Mucosa of rectum (tissue), 2 donors: ENCODE results near the gene CLDN14.
"Not testable (repeated sequence)": the region's sequence is repeated elsewhere in the genome, so short reads cannot be mapped to it uniquely, and the experiment has no call there.

Experiments used
- H3K27ac ChIP-seq, 2 donors: one replicate each; pipeline ENCODE4 v1.7.0; 2013; ENCODE audit warnings: inconsistent platforms in 2 of 2, low read depth in 2 of 2, low read length in 2 of 2
- H3K27me3 ChIP-seq, 2 donors: one replicate each; pipeline ENCODE4 v1.7.0; 2013; ENCODE audit warnings: low read length in 2 of 2; ENCODE audit not compliant: control insufficient read depth in 2 of 2, insufficient read depth in 2 of 2
- H3K36me3 ChIP-seq, 2 donors: one replicate each; pipeline ENCODE4 v1.7.0; 2013; ENCODE audit warnings: low read length in 2 of 2; ENCODE audit not compliant: control insufficient read depth in 2 of 2, insufficient read depth in 2 of 2
- H3K4me1 ChIP-seq, 2 donors: one replicate each; pipeline ENCODE4 v1.7.0; 2013; ENCODE audit warnings: low read length in 2 of 2, mild to moderate bottlenecking in 1 of 2; ENCODE audit not compliant: control insufficient read depth in 2 of 2, insufficient read depth in 2 of 2
- H3K4me3 ChIP-seq, 2 donors: one replicate each; pipeline ENCODE4 v1.7.0; 2013; ENCODE audit warnings: low read length in 2 of 2
- H3K9ac ChIP-seq, 2 donors: one replicate each; pipeline ENCODE4 v1.7.0; 2013; ENCODE audit warnings: low read length in 2 of 2, low read depth in 1 of 2, mild to moderate bottlenecking in 1 of 2
- H3K9me3 ChIP-seq, 2 donors: one replicate each; pipeline ENCODE4 v1.7.0; 2013; ENCODE audit warnings: low read length in 2 of 2; ENCODE audit not compliant: control insufficient read depth in 2 of 2
- donor health status: healthy.
- donor health status: Normal muscosa, but diverticular disease.

The CLDN14 gene

DNA sequence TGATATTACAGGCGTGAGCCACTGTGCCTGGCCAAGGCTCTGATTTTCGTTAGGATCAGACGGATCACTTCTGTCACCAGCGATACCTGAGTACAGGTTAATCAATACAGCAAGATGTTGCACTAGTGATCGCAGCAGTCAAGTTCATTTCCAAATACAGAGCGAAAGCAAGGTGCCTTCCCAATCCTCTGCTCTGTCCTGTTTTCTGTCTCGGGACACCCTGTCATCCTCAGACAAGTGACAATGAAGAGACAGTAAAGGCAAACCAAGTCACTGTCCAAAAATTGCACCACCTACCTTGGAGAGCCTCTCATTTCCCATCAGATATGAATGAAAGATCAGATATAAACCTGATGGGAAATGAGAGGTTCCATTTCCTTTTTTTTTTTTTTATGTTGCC, 5.6 kb upstream of the CLDN14 start:
- Histone ChIP-seq H3K4me3 (no peak overlapping the region), H3K9me3 (no peaks in the 10 kb centered on the region), H3K9ac (no peak overlapping the region), H3K27me3 (no peaks in the 10 kb centered on the region), H3K36me3 (no peaks in the 10 kb centered on the region), H3K27ac (no peak overlapping the region), H3K4me1 (peaks cover 0 to 3% of the 10 kb centered on the region in 2 donors)

GRCh38 chr21:36483095-36483494, 3.2 kb upstream of the CLDN14 start:
- Histone ChIP-seq H3K4me1 (peaks cover 0 to 3% of the 10 kb centered on the region in 2 donors), H3K36me3 (no peaks in the 10 kb centered on the region), H3K9ac (no peak overlapping the region), H3K27me3 (no peaks in the 10 kb centered on the region), H3K27ac (no peak overlapping the region), H3K4me3 (no peak overlapping the region), H3K9me3 (no peaks in the 10 kb centered on the region)

- H3K27ac ChIP-seq = no peak overlapping the region
- H3K4me3 ChIP-seq = no peak overlapping the region
- no peaks in the 10 kb centered on the region for H3K9me3 ChIP-seq
- H3K36me3 ChIP-seq = no peaks in the 10 kb centered on the region
- no peak overlapping the region for H3K9ac ChIP-seq
- H3K27me3 ChIP-seq = no peaks in the 10 kb centered on the region
- no peaks in the 10 kb centered on the region for H3K4me1 ChIP-seq
Observed at GRCh38 chr21:36482673-36483072, 2.8 kb upstream of the CLDN14 start.

DNA sequence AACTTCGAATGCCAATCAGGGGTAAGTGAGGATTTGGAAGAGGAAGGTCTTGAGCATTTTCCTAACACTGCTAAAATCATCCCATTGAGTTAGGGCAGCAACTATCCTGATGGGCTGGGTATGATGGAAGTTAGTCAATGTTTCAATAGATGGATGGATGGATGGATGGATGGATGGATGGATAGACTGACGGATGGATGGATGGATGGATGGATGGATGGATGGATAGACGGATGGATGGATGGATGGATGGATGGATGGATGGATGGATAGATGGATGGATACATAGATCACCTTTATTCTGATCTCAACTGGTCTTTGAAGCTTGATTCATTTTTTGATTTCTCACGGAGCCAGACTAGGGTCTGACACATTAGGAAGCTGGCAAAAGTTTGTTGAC, 2.3 kb upstream of the CLDN14 start:
- Histone ChIP-seq H3K36me3 (no peaks in the 10 kb centered on the region), H3K27ac (no peak overlapping the region), H3K9ac (no peak overlapping the region), H3K4me1 (no peaks in the 10 kb centered on the region), H3K27me3 (no peaks in the 10 kb centered on the region), H3K4me3 (no peak overlapping the region), H3K9me3 (no peaks in the 10 kb centered on the region)

GRCh38 chr21:36481639-36482038, 1.7 kb upstream of the CLDN14 start:
- H3K27ac ChIP-seq = no peak overlapping the region
- H3K36me3 ChIP-seq = no peaks in the 10 kb centered on the region
- H3K4me3 ChIP-seq = no peak overlapping the region
- H3K27me3 ChIP-seq = no peaks in the 10 kb centered on the region
- H3K9me3 ChIP-seq = no peaks in the 10 kb centered on the region
- H3K9ac ChIP-seq = no peak overlapping the region
- no peaks in the 10 kb centered on the region for H3K4me1 ChIP-seq

- H3K27ac ChIP-seq = no peak overlapping the region
- no peak overlapping the region for H3K9ac ChIP-seq
- H3K27me3 ChIP-seq = no peaks in the 10 kb centered on the region
- no peaks in the 10 kb centered on the region for H3K36me3 ChIP-seq
- H3K9me3 ChIP-seq = no peaks in the 10 kb centered on the region
- no peaks in the 10 kb centered on the region for H3K4me1 ChIP-seq
- no peak overlapping the region for H3K4me3 ChIP-seq
Observed at GRCh38 chr21:36480618-36481017, 696 bp upstream of the CLDN14 start.

GRCh38 chr21:36478941-36479340, 981 bp downstream of the CLDN14 start:
- no peaks in the 10 kb centered on the region for H3K36me3 ChIP-seq
- no peaks in the 10 kb centered on the region for H3K9me3 ChIP-seq
- H3K27ac ChIP-seq = no peak overlapping the region
- H3K4me3 ChIP-seq = no peak overlapping the region
- no peaks in the 10 kb centered on the region for H3K4me1 ChIP-seq
- H3K27me3 ChIP-seq = no peaks in the 10 kb centered on the region
- H3K9ac ChIP-seq = no peak overlapping the region

- Histone ChIP-seq H3K4me1 (no peaks in the 10 kb centered on the region), H3K36me3 (no peaks in the 10 kb centered on the region), H3K9ac (no peak overlapping the region), H3K27me3 (no peaks in the 10 kb centered on the region), H3K27ac (no peak overlapping the region), H3K9me3 (no peaks in the 10 kb centered on the region), H3K4me3 (no peak overlapping the region)
Observed at GRCh38 chr21:36478207-36478701, 1.7 kb downstream of the CLDN14 start.

DNA sequence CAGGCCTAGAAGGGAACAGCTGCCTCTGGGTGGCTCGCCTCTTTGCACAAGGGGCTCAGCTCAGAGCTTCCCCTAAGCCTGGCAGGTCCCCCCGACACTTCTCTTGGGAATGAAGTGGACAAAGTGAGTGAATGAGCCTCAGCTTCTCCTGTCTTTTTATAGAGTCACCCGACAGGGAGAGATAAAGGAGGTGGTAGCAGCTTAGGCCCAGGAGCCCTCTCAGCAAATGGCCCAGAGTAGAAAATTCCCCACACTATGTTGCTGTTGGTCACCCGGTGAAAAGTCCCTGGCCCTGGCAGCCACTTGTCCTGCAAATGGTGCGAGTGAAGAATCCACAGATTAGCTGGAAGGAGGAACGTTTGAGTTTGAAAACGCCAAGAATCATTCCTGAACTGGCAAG, 2.4 kb downstream of the CLDN14 start:
- Histone ChIP-seq H3K9ac (no peak overlapping the region), H3K4me3 (no peak overlapping the region), H3K27me3 (no peaks in the 10 kb centered on the region), H3K36me3 (no peaks in the 10 kb centered on the region), H3K4me1 (no peaks in the 10 kb centered on the region), H3K27ac (no peak overlapping the region), H3K9me3 (no peaks in the 10 kb centered on the region)

- H3K4me1 ChIP-seq = no peaks in the 10 kb centered on the region
- H3K4me3 ChIP-seq = no peak overlapping the region
- H3K27me3 ChIP-seq = no peaks in the 10 kb centered on the region
- H3K36me3 ChIP-seq = no peaks in the 10 kb centered on the region
- H3K9me3 ChIP-seq = no peaks in the 10 kb centered on the region
- H3K27ac ChIP-seq = no peak overlapping the region
- H3K9ac ChIP-seq = no peak overlapping the region
Observed at GRCh38 chr21:36477001-36477400, 2.9 kb downstream of the CLDN14 start.

DNA sequence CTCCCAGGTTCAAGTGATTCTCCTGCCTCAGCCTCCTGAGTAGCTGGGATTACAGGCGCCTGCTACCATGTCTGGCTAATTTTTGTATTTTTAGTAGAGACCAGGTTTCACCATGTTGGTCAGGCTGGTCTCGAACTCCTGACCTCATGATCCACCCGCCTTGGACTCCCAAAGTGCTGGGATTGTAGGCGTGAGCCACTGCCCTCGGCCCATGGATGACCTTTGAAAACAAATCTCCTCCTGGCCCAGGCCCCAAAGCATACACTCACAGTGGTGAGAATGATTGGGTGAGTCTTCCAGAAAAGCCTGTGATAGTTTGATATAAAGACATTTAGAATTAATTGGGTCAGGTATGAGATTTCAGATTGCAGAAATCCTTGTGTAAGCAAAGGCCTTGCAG, 3.4 kb downstream of the CLDN14 start:
- H3K27ac ChIP-seq, H3K27me3 ChIP-seq, H3K4me3 ChIP-seq, H3K9ac ChIP-seq, H3K9me3 ChIP-seq, H3K36me3 ChIP-seq, H3K4me1 ChIP-seq: not testable (repeated sequence)
